Measurements from ENCODE around the gene FNDC3A. TPM values are rescaled to one million over a fixed set of nuclear protein-coding genes. Genes with fewer than 3 reads are reported as not detected.

Gene FNDC3A
- total and polyA plus RNA-seq, 9 of the 15 experiments (the other 6 are each of a cell fraction or from before 2014, with no cell fraction given) = 4.1 to 22.0 (median 13.5) TPM

- BruUV-seq (replicated peaks) = no TSS peak
- Histone ChIP-seq H3K36me3 (ENCODE audit: control insufficient read depth, insufficient read depth, low read length) (no peaks in the 10 kb centered on the region), H3K79me2 (ENCODE audit: control insufficient read depth, insufficient read depth, low read length) (no peaks in the 10 kb centered on the region), H3K27ac (ENCODE audit: extremely low read depth, low read depth, low read length) (no peak overlapping the region), H3K4me2 (ENCODE audit: insufficient read depth, low read length) (no peak overlapping the region), H3K9me3 (replicated peaks; ENCODE audit: control insufficient read depth, insufficient read depth, low read depth, low read length) (no peaks in the 10 kb centered on the region), H3K4me3 (no peak overlapping the region), H3K9ac (ENCODE audit: insufficient read depth in 1 of 2, low read depth in 2 of 2, low read length in 2 of 2) (no peak overlapping the region), H4K20me1 (replicated peaks; ENCODE audit: control insufficient read depth, insufficient read depth, low read length) (no peaks in the 10 kb centered on the region), H3K9me1 (ENCODE audit: control insufficient read depth, insufficient read depth, low read length) (no peaks in the 10 kb centered on the region), H3K27me3 (ENCODE audit: control insufficient read depth in 2 of 2, insufficient read depth in 2 of 2, low read length in 2 of 2) (no peaks in the 10 kb centered on the region), H3K4me1 (replicated peaks in 1 of 2; ENCODE audit: control insufficient read depth in 2 of 2, insufficient read depth in 2 of 2, low read length in 2 of 2) (no peaks in the 10 kb centered on the region; a peak in 1 of 5 replicates), H2AFZ (ENCODE audit: low read depth, low read length) (no peak overlapping the region)
- ChIA-PET POLR2A (no interaction called here), CTCF (ENCODE audit: low intra/inter-chr PET ratio) (no interaction called here)
- FAIRE-seq (no peak), DNase-seq (ENCODE audit: extremely low read depth in 1 of 4, low spot score in 3 of 4) (no peak), ATAC-seq (no peak)
- in situ Hi-C loops (cut with MboI) (no loop called here), intact Hi-C loops (cut with micrococcal nuclease) (no loop called here)
- 83% methylated on average over 1 of the region's 1 CpG for WGBS (ENCODE audit: insufficient coverage, low coverage, missing lambda C conversion rate)
- no peak for TF ChIP-seq E2F6 (IDR thresholded peaks at IDR 0.05; ENCODE audit: borderline replicate concordance in 1 of 2, extremely low read depth in 1 of 2, insufficient read depth in 1 of 2, insufficient read length in 1 of 2, low read depth in 1 of 2, low read length in 1 of 2, poor library complexity in 1 of 2, severe bottlenecking in 1 of 2)
- TF ChIP-seq ZNF551 (CRISPR knock-in tag; IDR thresholded peaks at IDR 0.05) = no peak
- no peak for TF ChIP-seq MCM3 (IDR thresholded peaks at IDR 0.05)
These were observed 77.5 kb downstream of the FNDC3A start for GRCh38 chr13:49053215-49053614.

GRCh38 chr13:49053906-49054305, 78.2 kb downstream of the FNDC3A start:
- ATAC-seq (no peak), FAIRE-seq (no peak), DNase-seq (ENCODE audit: extremely low read depth in 1 of 4, low spot score in 3 of 4) (no peak)
- H3K9me3 ChIP-seq (replicated peaks; ENCODE audit: control insufficient read depth, insufficient read depth, low read depth, low read length) = no peaks in the 10 kb centered on the region
- H3K36me3 ChIP-seq (ENCODE audit: control insufficient read depth, insufficient read depth, low read length) = no peaks in the 10 kb centered on the region
- no peak overlapping the region for H3K9ac ChIP-seq (ENCODE audit: insufficient read depth in 1 of 2, low read depth in 2 of 2, low read length in 2 of 2)
- H3K27me3 ChIP-seq (ENCODE audit: control insufficient read depth in 2 of 2, insufficient read depth in 2 of 2, low read length in 2 of 2) = no peaks in the 10 kb centered on the region
- no peak overlapping the region for H3K27ac ChIP-seq (ENCODE audit: extremely low read depth, low read depth, low read length)
- WGBS (ENCODE audit: insufficient coverage, low coverage, missing lambda C conversion rate) = 91% methylated on average over 1 of the region's 1 CpG
- no peaks in the 10 kb centered on the region; a peak in 1 of 5 replicates for H3K4me1 ChIP-seq (replicated peaks in 1 of 2; ENCODE audit: control insufficient read depth in 2 of 2, insufficient read depth in 2 of 2, low read length in 2 of 2)
- no TSS peak for BruUV-seq (replicated peaks)
- no peaks in the 10 kb centered on the region for H4K20me1 ChIP-seq (replicated peaks; ENCODE audit: control insufficient read depth, insufficient read depth, low read length)
- H3K4me3 ChIP-seq = no peak overlapping the region
- intact Hi-C loops (cut with micrococcal nuclease) (no loop called here), in situ Hi-C loops (cut with MboI) (no loop called here)
- H3K4me2 ChIP-seq (ENCODE audit: insufficient read depth, low read length) = no peak overlapping the region
- ChIA-PET POLR2A (no interaction called here), CTCF (ENCODE audit: low intra/inter-chr PET ratio) (no interaction called here)
- no peaks in the 10 kb centered on the region for H3K9me1 ChIP-seq (ENCODE audit: control insufficient read depth, insufficient read depth, low read length)
- H3K79me2 ChIP-seq (ENCODE audit: control insufficient read depth, insufficient read depth, low read length) = no peaks in the 10 kb centered on the region
- no peak overlapping the region for H2AFZ ChIP-seq (ENCODE audit: low read depth, low read length)
- TF ChIP-seq ILF3 (IDR thresholded peaks at IDR 0.05; ENCODE audit: borderline replicate concordance) = no peak
- TF ChIP-seq NKRF (IDR thresholded peaks at IDR 0.05; ENCODE audit: borderline replicate concordance) = no peak
- TF ChIP-seq VEZF1 (CRISPR knock-in tag; IDR thresholded peaks at IDR 0.05) = no peak
- no peak for TF ChIP-seq ATF6 (CRISPR knock-in tag; IDR thresholded peaks at IDR 0.05)
- TF ChIP-seq POLR3A (IDR thresholded peaks at IDR 0.05; ENCODE audit: borderline replicate concordance, extremely low read depth, insufficient read depth, insufficient read length) = no peak
- TF ChIP-seq HLTF (IDR thresholded peaks at IDR 0.05) = no peak
